K562 (cell line): ENCODE data around the gene MAD1L1. TPM values are rescaled to one million over a fixed set of nuclear protein-coding genes. Genes with fewer than 3 reads are reported as not detected.

Source experiments
- ATAC-seq: fragments of 200-7000 bp; cut with Tn5 transposase; 3 replicates; pipeline ENCODE4 v1.9.1; 2020; ENCODE audit warnings: moderate library complexity
- BruUV-seq: library from RNA; stranded (reverse); fragments of 400-500 nt; replicated peaks from 2 replicates; lab custom pipeline; 2021; lab: Mats Ljungman, UMichigan
- CTCF ChIA-PET: fragments of 300-600 bp; formaldehyde crosslinking; extraction: SDS; loops from one replicate; lab custom pipeline; 2021; ENCODE audit warnings: low intra/inter-chr PET ratio; lab: Yijun Ruan, JAX
- POLR2A ChIA-PET: fragments of 300-600, 350-650 bp; sonication (Branson Sonifier 250); formaldehyde crosslinking; extraction: SDS; loops from one replicate; lab custom pipeline; 2021; ENCODE audit warnings: antibody characterized with exemption, inconsistent platforms; lab: Yijun Ruan, JAX
- DNase-seq, 4 experiments: peaks; one replicate each; pipeline versions ENCODE4 v3.0.0 to v3.0.0-alpha.2; 2011 to 2018; ENCODE audit warnings: low spot score in 3 of 4, mixed read lengths in 3 of 4; ENCODE audit errors: extremely low read depth in 1 of 4
- FAIRE-seq: peaks from 2 replicates; lab custom pipeline; 2011; peaks lifted over from hg19 to GRCh38; lab: Jason Lieb, UNC
- H2AFZ ChIP-seq: 2 replicates; pipeline ENCODE4 v1.6.0; 2011; ENCODE audit warnings: low read depth, low read length, control low read depth, inconsistent platforms
- H3K27ac ChIP-seq: fragments of 200-600 bp; 3 replicates; pipeline ENCODE4 v1.8.0; 2011; ENCODE audit warnings: low read depth, mild to moderate bottlenecking, control low read depth, inconsistent platforms, low read length, moderate library complexity, mixed read lengths; ENCODE audit errors: extremely low read depth
- H3K27me3 ChIP-seq, 2 experiments: fragments of 300-600 bp in 1 of 2; 2 replicates in 1 of 2; 3 replicates in 1 of 2; pipeline versions ENCODE4 v1.6.0 to v1.8.0; 2011; ENCODE audit warnings: inconsistent platforms in 2 of 2, low read length in 2 of 2, mild to moderate bottlenecking in 1 of 2, mixed read lengths in 1 of 2, moderate library complexity in 1 of 2; ENCODE audit not compliant: control insufficient read depth in 2 of 2, insufficient read depth in 2 of 2
- H3K36me3 ChIP-seq: fragments of 300-600 bp; 3 replicates; pipeline ENCODE4 v1.8.0; 2011; ENCODE audit warnings: mild to moderate bottlenecking, low read length, inconsistent platforms; ENCODE audit not compliant: control insufficient read depth, insufficient read depth
- H3K4me1 ChIP-seq, 2 experiments: fragments of 200-600 bp in 1 of 2; replicated peaks in 1 of 2; 2 replicates in 1 of 2; 3 replicates in 1 of 2; pipeline versions ENCODE4 v1.5.1 to v1.8.0; 2011; ENCODE audit warnings: inconsistent platforms in 2 of 2, low read length in 2 of 2, mild to moderate bottlenecking in 1 of 2, mixed read lengths in 1 of 2, moderate library complexity in 1 of 2; ENCODE audit not compliant: control insufficient read depth in 2 of 2, insufficient read depth in 2 of 2
- H3K4me2 ChIP-seq: 2 replicates; pipeline ENCODE4 v1.6.1; 2011; ENCODE audit warnings: low read length, control low read depth, inconsistent platforms, mixed read lengths; ENCODE audit not compliant: insufficient read depth
- H3K4me3 ChIP-seq: fragments of 200-600 bp; sonication (generic), shearing (Covaris generic); 2 replicates; pipeline ENCODE4 v1.5.1; 2016; ENCODE audit warnings: control low read depth, inconsistent platforms
- H3K79me2 ChIP-seq: fragments of 200-600 bp; 3 replicates; pipeline ENCODE4 v1.8.0; 2011; ENCODE audit warnings: low read length, inconsistent platforms; ENCODE audit not compliant: control insufficient read depth, insufficient read depth
- H3K9ac ChIP-seq, 2 experiments: 2 replicates each; pipeline versions ENCODE4 v1.6.0 to v1.6.1; 2011; ENCODE audit warnings: low read depth in 2 of 2, low read length in 2 of 2, control low read depth in 1 of 2, inconsistent platforms in 1 of 2, mild to moderate bottlenecking in 1 of 2, mixed read lengths in 1 of 2; ENCODE audit not compliant: insufficient read depth in 1 of 2
- H3K9me1 ChIP-seq: one replicate; pipeline ENCODE4 v1.6.0; 2011; ENCODE audit warnings: inconsistent platforms, mild to moderate bottlenecking, low read length, moderate library complexity; ENCODE audit not compliant: control insufficient read depth, insufficient read depth
- H3K9me3 ChIP-seq: replicated peaks from 2 replicates; pipeline ENCODE4 v1.5.1; 2011; ENCODE audit warnings: low read depth, low read length, inconsistent platforms; ENCODE audit not compliant: control insufficient read depth, insufficient read depth
- H4K20me1 ChIP-seq: replicated peaks from 2 replicates; pipeline ENCODE4 v1.6.1; 2011; ENCODE audit warnings: low read length, inconsistent platforms, mixed read lengths; ENCODE audit not compliant: control insufficient read depth, insufficient read depth
- HDGF ChIP-seq: fragments of 450-650 bp; IDR thresholded peaks from 2 replicates; pipeline ENCODE4 v1.6.1; 2016
- KLF16 ChIP-seq: IDR thresholded peaks from 2 replicates; pipeline ENCODE4 v1.6.1; 2016; ENCODE audit warnings: antibody characterized with exemption
- MIER1 ChIP-seq: fragments of 450-650 bp; IDR thresholded peaks from 2 replicates; pipeline ENCODE4 v1.6.1; 2016; ENCODE audit warnings: antibody characterized with exemption, mild to moderate bottlenecking, low read depth
- MXI1 ChIP-seq: IDR thresholded peaks from 2 replicates; pipeline ENCODE4 v1.6.1; 2011; ENCODE audit warnings: low read depth, mild to moderate bottlenecking, improper control_type of control experiment, low read length
- SLC30A9 ChIP-seq: fragments of 250-450 bp; sonication (Bioruptor Pico); IDR thresholded peaks from 2 replicates; pipeline ENCODE4 v1.8.0; 2022; ENCODE audit warnings: mild to moderate bottlenecking, moderate library complexity
- SMARCA5 ChIP-seq: fragments of 450-650 bp; IDR thresholded peaks from 2 replicates; pipeline ENCODE4 v1.6.1; 2016
- SOX6 ChIP-seq: fragments of 450-650 bp; IDR thresholded peaks from 2 replicates; pipeline ENCODE4 v1.6.1; 2014; ENCODE audit warnings: mild to moderate bottlenecking
- THAP7 ChIP-seq: fragments of 250-450 bp; sonication (Bioruptor Pico); IDR thresholded peaks from 2 replicates; pipeline ENCODE4 v1.5.0; 2021
- ZBTB34 ChIP-seq: fragments of 250-450 bp; sonication (Bioruptor Pico); IDR thresholded peaks from 2 replicates; pipeline ENCODE4 v1.8.0; 2021; ENCODE audit warnings: mild to moderate bottlenecking, moderate library complexity
- ZNF184 ChIP-seq: sonication (generic); formaldehyde crosslinking; IDR thresholded peaks from 2 replicates; pipeline ENCODE4 v1.5.0; 2020; ENCODE audit warnings: missing genetic modification reagents
- WGBS: fragments of 100-300 bp; shearing (Covaris generic); methylation state at CpG from one replicate; pipeline ENCODE4 v1.1.6; 2016; ENCODE audit warnings: low coverage, mixed read lengths; ENCODE audit not compliant: insufficient coverage; ENCODE audit errors: missing lambda C conversion rate; 5-methylcytosine and 5-hydroxymethylcytosine counted together
- in situ Hi-C: fragments of 300-500 bp; cut with MboI; formaldehyde crosslinking; loops from 4 replicates; pipeline ENCODE4 v1.15.0; 2018; ENCODE audit warnings: inconsistent platforms, mixed read lengths
- intact Hi-C: fragments of 100-400 bp; cut with micrococcal nuclease; formaldehyde crosslinking; loops from 2 replicates; pipeline ENCODE4 v1.14.2; 2022
- polyA plus RNA-seq, 8 experiments: library from polyadenylated mRNA; depleted of rRNA in 4 of 8; stranded (reverse) in 5 of 8; unstranded in 3 of 8; fragments of >200 nt; fragmentation: Nextera tagmentation in 2 of 8; fragmentation: Illumina TruSeq in 1 of 8; extraction: Ambion mirVana in 2 of 8; extraction: Trizol in 1 of 8; gene quantifications; 2 replicates each; pipeline versions ENCODE4 v1.2.1 to v1.2.3, GENCODE V29; 2011 to 2014; ENCODE audit warnings: inconsistent platforms in 1 of 8, missing spikeins in 1 of 8
- total RNA-seq, 7 experiments: library from RNA; depleted of rRNA in 6 of 7; stranded (reverse); fragments of >200 nt in 6 of 7; fragmentation: Illumina TruSeq in 2 of 7; extraction: Trizol in 2 of 7; gene quantifications; 2 replicates each; pipeline versions ENCODE4 v1.2.1 to v1.2.3, GENCODE V29; 2011 to 2021; ENCODE audit warnings: low replicate concordance in 1 of 7
- TF ChIP-seq, protein P1 (sequence below): fragments of 450-650 bp; IDR thresholded peaks from 2 replicates; pipeline ENCODE4 v1.6.1; 2018; ENCODE audit not compliant: partially characterized antibody

MAD1L1 gene
- total and polyA plus RNA-seq, 9 of the 15 experiments (the other 6 are each of a cell fraction or from before 2014, with no cell fraction given), result 1.7 to 89.7 (median 18.0) TPM

GRCh38 chr7:2031451-2031845 lies 201.3 kb downstream of the MAD1L1 start:
- no peak for FAIRE-seq

More at GRCh38 chr7:2031451-2031845, 201.3 kb downstream of the MAD1L1 start:
- H3K9ac ChIP-seq, result peak overlapping the region in 1 of 2 experiments; percentile 36; a peak in 1 of 4 replicates
- in situ Hi-C loops (no loop called here), intact Hi-C loops (no loop called here)
- no peak overlapping the region; the same call in 1 of the 2 replicates for H3K4me2 ChIP-seq
- H3K9me1 ChIP-seq, result no peaks in the 10 kb centered on the region
- CTCF ChIA-PET, result no interaction called here
- ATAC-seq (no peak), DNase-seq (no peak)
- H2AFZ ChIP-seq, result no peak overlapping the region
- H3K4me1 ChIP-seq, result peaks cover 12 to 41% of the 10 kb centered on the region in 2 experiments
- peaks cover 8% of the 10 kb centered on the region for H3K9me3 ChIP-seq
- BruUV-seq, result no TSS peak
- no peaks in the 10 kb centered on the region for H3K27me3 ChIP-seq
- H3K79me2 ChIP-seq, result no peaks in the 10 kb centered on the region; the same call in 2 of the 3 replicates
- H3K4me3 ChIP-seq, result no peak overlapping the region
- H3K27ac ChIP-seq, result no peak overlapping the region
- no peaks in the 10 kb centered on the region for H4K20me1 ChIP-seq
- 88% methylated on average over 13 of the region's 13 CpGs for WGBS
- H3K36me3 ChIP-seq, result no peaks in the 10 kb centered on the region; the same call in 2 of the 3 replicates
- POLR2A ChIA-PET, result interaction anchor here (0.7 kb wide), 1 partner anchor 324 kb away, joined by 3 read pairs; no protein-coding TSS in a partner anchor
- TF ChIP-seq HDGF, result no peak
- no peak for TF ChIP-seq MIER1
- no peak for TF ChIP-seq THAP7 (CRISPR knock-in tag)
- TF ChIP-seq SLC30A9, result no peak
- no peak for TF ChIP-seq ZNF184 (CRISPR knock-in tag)
- TF ChIP-seq ZBTB34, result no peak
- TF ChIP-seq KLF16, result no peak
- TF ChIP-seq SMARCA5, result no peak
- TF ChIP-seq MXI1, result no peak
- no peak for TF ChIP-seq SOX6
- TF ChIP-seq, protein P1, sequence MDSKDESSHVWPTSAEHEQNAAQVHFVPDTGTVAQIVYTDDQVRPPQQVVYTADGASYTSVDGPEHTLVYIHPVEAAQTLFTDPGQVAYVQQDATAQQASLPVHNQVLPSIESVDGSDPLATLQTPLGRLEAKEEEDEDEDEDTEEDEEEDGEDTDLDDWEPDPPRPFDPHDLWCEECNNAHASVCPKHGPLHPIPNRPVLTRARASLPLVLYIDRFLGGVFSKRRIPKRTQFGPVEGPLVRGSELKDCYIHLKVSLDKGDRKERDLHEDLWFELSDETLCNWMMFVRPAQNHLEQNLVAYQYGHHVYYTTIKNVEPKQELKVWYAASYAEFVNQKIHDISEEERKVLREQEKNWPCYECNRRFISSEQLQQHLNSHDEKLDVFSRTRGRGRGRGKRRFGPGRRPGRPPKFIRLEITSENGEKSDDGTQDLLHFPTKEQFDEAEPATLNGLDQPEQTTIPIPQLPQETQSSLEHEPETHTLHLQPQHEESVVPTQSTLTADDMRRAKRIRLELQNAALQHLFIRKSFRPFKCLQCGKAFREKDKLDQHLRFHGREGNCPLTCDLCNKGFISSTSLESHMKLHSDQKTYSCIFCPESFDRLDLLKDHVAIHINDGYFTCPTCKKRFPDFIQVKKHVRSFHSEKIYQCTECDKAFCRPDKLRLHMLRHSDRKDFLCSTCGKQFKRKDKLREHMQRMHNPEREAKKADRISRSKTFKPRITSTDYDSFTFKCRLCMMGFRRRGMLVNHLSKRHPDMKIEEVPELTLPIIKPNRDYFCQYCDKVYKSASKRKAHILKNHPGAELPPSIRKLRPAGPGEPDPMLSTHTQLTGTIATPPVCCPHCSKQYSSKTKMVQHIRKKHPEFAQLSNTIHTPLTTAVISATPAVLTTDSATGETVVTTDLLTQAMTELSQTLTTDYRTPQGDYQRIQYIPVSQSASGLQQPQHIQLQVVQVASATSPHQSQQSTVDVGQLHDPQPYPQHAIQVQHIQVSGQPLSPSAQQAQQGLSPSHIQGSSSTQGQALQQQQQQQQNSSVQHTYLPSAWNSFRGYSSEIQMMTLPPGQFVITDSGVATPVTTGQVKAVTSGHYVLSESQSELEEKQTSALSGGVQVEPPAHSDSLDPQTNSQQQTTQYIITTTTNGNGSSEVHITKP, result no peak
- TF ChIP-seq, all 486 proteins: peak for 0
